GM19043 (cell line): ENCODE data around the gene PTPN3.

ENCODE experiments used
- ATAC-seq: cut with Tn5 transposase; IDR thresholded peaks from one replicate; pipeline ENCODE4 v1.9.1; 2021; ENCODE audit warnings: low read depth; ENCODE audit not compliant: unreplicated experiment

The PTPN3 gene

GRCh38 chr9:109436071-109436470, 62.0 kb downstream of the PTPN3 start:
- no peak for ATAC-seq

DNA sequence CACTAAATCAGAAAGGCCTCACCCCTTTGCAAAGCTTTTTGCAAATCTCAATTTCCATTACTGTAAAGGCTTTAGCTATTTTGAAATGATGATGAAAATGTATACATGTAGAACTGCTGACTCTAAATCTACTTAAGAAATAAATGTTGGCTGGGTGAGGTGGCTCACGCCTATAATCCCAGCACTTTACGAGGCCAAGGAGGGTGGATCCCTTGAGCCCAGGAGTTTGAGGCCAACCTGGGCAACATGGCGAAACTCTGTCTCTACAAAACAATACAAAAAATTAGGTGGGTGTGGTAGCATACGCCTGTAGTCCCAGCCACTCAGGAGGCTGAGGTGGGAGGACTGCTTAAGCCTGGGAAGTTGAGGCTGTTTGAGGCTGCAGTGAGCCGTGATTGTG, 64.6 kb downstream of the PTPN3 start:
- ATAC-seq, result no peak

- no peak for ATAC-seq
Observed at GRCh38 chr9:109430231-109430630, 67.9 kb downstream of the PTPN3 start.

DNA sequence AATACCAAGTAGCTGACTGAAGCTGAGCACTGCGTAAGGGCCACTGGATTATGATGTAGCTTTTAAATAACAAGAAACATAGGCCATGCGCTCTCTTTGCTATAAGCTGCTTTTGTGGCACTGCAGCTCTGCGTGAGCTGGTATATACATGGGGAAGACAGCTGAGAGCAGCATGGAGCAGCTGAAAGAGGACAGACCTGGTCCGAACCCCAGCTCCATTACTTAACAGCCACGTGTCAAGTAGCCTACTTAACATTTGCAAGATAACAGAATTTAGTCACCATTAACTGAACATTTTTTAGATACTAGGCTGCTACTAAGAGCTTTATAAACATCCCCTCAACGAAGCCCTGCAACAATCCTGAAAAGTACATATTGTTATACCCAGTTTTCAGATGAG, 69.3 kb downstream of the PTPN3 start:
- ATAC-seq, result no peak

- ATAC-seq, result no peak
Observed at GRCh38 chr9:109427886-109428285, 70.2 kb downstream of the PTPN3 start.

GRCh38 chr9:109426626-109427402, 71.3 kb downstream of the PTPN3 start:
- ATAC-seq, result no peak

DNA sequence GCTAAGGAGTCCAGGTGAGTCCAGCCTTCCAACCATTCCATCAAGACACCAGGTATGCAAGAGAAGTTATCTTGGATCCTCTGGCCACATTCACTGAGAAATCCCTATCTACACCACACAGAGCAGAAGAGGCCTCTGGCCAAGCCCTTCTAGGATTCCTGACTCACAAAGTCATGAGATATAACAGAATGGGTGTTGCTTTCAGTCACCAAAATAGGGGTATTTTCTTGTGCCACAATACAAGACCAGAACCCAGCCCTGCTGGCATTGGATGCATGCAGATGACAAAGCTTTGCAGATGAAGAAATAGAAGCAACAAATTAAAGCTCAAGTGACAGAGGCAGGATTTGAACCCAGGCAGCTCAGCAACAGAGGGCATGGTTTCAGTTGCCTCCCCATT, 73.5 kb downstream of the PTPN3 start:
- no peak for ATAC-seq

DNA sequence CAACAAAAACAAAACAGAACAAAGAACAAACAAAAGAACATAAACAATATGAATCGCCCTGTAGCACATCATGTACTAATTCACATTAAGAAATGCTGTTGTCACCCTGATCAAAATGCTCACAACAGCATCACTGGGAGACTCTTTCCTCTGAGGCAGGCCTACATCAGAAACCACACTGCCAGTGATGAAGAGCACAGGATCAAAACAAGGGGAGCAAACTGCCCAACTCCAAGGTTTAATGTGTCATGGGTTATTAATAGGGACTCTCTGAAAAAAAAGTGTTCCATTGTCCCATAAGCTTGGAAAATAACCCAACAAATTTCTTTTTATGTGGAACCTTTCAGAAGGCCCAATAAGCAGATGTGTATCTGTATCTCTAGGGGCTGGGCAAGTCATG, 74.2 kb downstream of the PTPN3 start:
- no peak for ATAC-seq

DNA sequence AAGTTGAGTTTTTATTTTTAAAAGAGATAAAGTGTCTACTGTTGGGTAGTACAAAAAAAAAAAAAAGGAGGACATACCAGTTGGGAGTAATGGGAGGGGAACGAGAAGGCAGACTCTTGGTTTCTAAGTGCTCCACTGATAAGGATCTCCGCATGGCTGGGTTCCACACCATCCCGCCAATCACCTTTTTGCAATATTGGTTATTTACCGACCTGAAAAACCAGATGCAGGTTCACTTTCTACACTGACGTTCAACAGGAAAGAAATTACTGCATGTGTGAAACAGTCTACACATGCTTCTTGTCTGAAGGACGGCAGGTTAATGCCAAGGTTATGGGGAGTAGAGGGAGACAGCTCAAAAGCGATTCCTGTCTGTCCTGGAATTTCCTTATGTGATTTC, 75.5 kb downstream of the PTPN3 start:
- ATAC-seq, result peak; percentile 80

GRCh38 chr9:109421026-109421970, 76.8 kb downstream of the PTPN3 start:
- ATAC-seq, result no peak

DNA sequence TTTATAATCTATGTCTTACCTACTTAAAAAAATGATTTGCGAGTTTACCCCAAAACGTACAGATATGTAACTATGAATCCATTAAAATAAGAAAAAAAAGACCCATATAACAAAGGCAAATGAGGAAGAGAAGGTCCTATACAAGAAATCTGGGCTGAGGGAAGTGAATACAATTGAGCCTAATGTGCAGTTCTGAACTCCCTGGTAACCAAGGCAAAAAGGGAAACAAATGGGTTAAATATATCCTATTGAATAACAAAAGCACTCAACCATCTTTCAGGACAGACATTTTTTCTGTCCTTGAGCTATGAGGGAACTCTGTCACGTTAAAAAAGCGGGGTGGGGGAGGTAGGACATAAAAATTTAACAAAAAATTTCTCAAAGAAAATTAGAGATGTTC, 78.6 kb downstream of the PTPN3 start:
- no peak for ATAC-seq

DNA sequence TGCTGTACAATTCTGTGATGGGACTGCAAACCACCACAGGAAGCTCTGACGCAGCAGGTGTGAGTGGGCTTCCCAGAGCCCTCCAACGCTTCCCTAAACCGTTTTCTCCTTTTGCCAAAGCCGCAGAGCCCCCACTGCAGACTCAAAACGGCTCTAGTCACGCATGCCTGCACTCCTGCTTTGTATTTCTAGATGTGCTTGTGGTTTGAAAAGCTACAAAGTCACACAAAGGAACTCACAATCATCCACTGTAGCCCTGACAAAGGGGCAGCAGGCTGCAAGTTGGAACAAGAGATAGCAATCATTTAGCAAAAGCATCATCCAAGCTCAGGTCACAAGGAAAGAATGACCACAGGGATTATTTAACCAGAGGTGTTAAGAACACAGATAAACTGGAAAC, 79.3 kb downstream of the PTPN3 start:
- peak; percentile 35 for ATAC-seq

GRCh38 chr9:109417585-109418544, 80.2 kb downstream of the PTPN3 start:
- no peak for ATAC-seq

GRCh38 chr9:109417054-109417453, 81.1 kb downstream of the PTPN3 start:
- no peak for ATAC-seq

DNA sequence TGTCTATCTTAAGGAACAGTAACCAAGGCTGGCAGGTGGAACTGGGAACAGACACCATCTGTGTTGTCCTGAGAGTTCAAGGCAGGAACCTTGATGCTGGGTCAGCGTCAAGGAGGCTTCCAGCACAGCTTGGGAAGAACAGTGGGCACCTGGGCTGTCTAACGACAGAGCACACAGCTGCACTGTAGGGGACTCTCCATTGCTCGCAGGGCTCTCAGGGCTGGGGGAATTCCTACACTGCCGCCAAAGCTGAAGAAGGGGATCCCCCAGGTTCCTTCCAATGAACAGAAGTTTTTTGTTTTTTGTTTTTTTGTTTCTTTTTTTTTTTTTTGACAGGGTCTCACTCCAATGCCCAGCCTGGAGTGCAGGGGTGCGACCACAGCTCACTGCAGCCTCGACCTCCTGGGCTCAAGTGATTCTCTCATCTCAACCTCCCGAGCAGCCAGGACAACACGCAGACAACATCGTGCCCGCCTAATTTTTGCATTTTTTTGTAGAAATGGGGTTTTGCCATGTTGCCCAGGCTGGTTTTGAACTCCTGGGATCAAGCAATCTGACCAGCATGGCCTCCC, 81.9 kb downstream of the PTPN3 start:
- peak; percentile 50 for ATAC-seq

DNA sequence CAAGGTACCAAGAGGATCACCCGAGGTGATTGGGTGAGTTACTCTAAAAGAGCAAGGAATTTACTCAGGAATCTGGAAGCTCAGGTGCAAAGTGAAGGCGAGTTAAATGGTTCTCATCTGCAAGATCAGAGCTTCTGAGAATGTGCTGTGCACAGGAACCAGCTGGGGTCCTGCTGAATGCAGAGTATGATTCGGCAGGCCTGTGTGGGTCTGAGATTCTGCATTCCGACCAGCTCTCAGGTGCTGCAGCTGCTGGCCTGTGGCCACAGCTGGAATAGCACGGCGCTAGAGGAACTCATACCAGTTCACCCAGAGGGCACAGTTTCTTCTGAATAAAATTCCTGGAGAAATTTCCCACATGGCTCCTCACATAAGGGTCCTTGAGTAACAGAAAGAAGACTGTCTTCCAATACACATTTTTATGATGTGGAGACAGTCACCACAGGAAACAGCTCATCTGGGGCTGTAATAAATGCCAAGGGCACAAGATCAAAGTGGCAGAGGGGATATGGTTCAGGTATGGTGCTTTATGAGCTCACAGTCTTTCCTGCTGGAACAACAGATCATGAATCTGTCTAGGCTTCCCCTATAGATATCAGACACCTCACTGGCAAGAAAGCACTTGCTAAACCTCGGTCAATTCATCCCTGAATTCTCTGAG, 83.9 kb downstream of the PTPN3 start:
- no peak for ATAC-seq

DNA sequence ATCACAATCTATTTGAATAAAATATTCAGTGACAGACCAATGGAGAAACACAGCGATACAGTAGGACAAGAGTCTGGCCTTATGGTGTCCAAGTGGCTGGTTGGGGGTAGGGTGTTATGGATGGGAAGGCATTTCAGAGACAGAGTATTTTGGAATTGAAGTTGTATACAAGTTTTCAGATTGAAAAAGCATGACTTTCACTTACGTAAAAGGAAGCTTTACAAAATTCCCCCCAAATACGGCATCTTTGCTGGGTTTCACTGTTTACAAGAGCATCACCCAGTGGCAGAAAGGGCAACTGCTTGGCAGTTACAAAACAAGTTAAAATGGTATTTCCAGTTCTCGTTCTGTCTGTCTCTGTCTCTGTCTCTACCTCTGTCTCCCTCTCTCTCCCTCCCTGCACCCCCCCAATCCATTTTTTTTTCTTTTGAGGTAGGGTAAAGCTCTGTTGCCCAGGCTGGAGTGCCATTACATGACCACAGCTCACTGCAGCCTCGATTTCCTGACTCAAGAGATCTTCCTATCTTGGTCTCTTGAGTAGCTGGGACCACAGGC, 86.2 kb downstream of the PTPN3 start:
- ATAC-seq, result peak; percentile 38

- ATAC-seq, result peak; percentile 76
Observed at GRCh38 chr9:109411069-109411761, 86.9 kb downstream of the PTPN3 start.
